Fibroblast of pulmonary artery (primary cell): ENCODE data around the gene TMIGD1.

Experiments used
- DNase-seq: peaks from one replicate; pipeline ENCODE4 v3.0.0-alpha.2; 2010; ENCODE audit warnings: low read depth
- H3K4me3 ChIP-seq: replicated peaks from 2 replicates; pipeline ENCODE4 v1.5.1; 2011; ENCODE audit warnings: low read depth, mild to moderate bottlenecking, control low read depth, low read length, moderate library complexity
- CTCF ChIP-seq: IDR thresholded peaks from 2 replicates; pipeline ENCODE4 v1.5.1; 2011; ENCODE audit warnings: mild to moderate bottlenecking, control low read depth, low read length, inconsistent platforms; ENCODE audit errors: missing control alignments

The TMIGD1 gene

GRCh38 chr17:30291543-30292285 is 42.1 kb downstream of the TMIGD1 start, which contains the start of gene BLMH:
Gene BLMH (minus strand): TSS chr17:30291944. CDS start chr17:30291819, 125 bp downstream.
- H3K4me3 ChIP-seq = peak within 1 kb of the TSS; percentile 88
- peak; percentile 84 for DNase-seq
- TF ChIP-seq CTCF = no peak

GRCh38 chr17:30290696-30291542 is 42.9 kb downstream of the TMIGD1 start:
- H3K4me3 ChIP-seq = peak overlapping the region; percentile 88
- peak; percentile 33 for DNase-seq
- TF ChIP-seq CTCF = no peak

- DNase-seq = no peak
- no peak for TF ChIP-seq CTCF
- no peak overlapping the region for H3K4me3 ChIP-seq
These were observed 43.8 kb downstream of the TMIGD1 start for GRCh38 chr17:30290077-30290476.

GRCh38 chr17:30279156-30279555 is 54.7 kb downstream of the TMIGD1 start:
- H3K4me3 ChIP-seq = no peak overlapping the region
- no peak for DNase-seq
- no peak for TF ChIP-seq CTCF

GRCh38 chr17:30278032-30278431 is 55.8 kb downstream of the TMIGD1 start:
- no peak overlapping the region for H3K4me3 ChIP-seq
- DNase-seq = peak; percentile 84
- TF ChIP-seq CTCF = peak; percentile 72

- H3K4me3 ChIP-seq = no peak overlapping the region
- no peak for DNase-seq
- TF ChIP-seq CTCF = no peak
These were observed 57.9 kb downstream of the TMIGD1 start for GRCh38 chr17:30275911-30276310.
